SH-SY5Y (cell line): ENCODE data around the gene SHTN1.

Experiments
- GATA2 ChIP-seq: IDR thresholded peaks from 2 replicates; pipeline ENCODE4 v1.6.1; 2011; ENCODE audit warnings: mild to moderate bottlenecking, low read depth, low read length
- GATA3 ChIP-seq: IDR thresholded peaks from 2 replicates; pipeline ENCODE4 v1.6.1; 2011; ENCODE audit warnings: low read depth, mild to moderate bottlenecking, low read length, moderate library complexity

SHTN1 gene

GRCh38 chr10:116877391-116877790, 127.6 kb downstream of the SHTN1 start:
- TF ChIP-seq GATA2, result no peak
- no peak for TF ChIP-seq GATA3

GRCh38 chr10:116875897-116876296, 129.1 kb downstream of the SHTN1 start:
- no peak for TF ChIP-seq GATA3
- no peak for TF ChIP-seq GATA2

GRCh38 chr10:116873134-116873533, 131.9 kb downstream of the SHTN1 start:
- TF ChIP-seq GATA2 (no peak), GATA3 (no peak)

GRCh38 chr10:116870949-116871348, 134.0 kb downstream of the SHTN1 start:
- TF ChIP-seq GATA3, result no peak
- TF ChIP-seq GATA2, result peak; percentile 56; the same call in 1 of the 2 replicates

GRCh38 chr10:116868722-116869121, 136.3 kb downstream of the SHTN1 start:
- TF ChIP-seq GATA2 (no peak), GATA3 (no peak)

GRCh38 chr10:116868198-116868676, 136.8 kb downstream of the SHTN1 start:
- TF ChIP-seq GATA3 (no peak), GATA2 (no peak)

- TF ChIP-seq GATA3 (peak; percentile 56), GATA2 (peak; percentile 16; the same call in 1 of the 2 replicates)
These were observed 137.9 kb downstream of the SHTN1 start for GRCh38 chr10:116866987-116867595.

- no peak for TF ChIP-seq GATA3
- TF ChIP-seq GATA2, result no peak
These were observed 138.9 kb downstream of the SHTN1 start for GRCh38 chr10:116866066-116866465.

GRCh38 chr10:116864436-116864835, 140.6 kb downstream of the SHTN1 start:
- TF ChIP-seq GATA3 (no peak), GATA2 (no peak)

- no peak for TF ChIP-seq GATA3
- no peak for TF ChIP-seq GATA2
These were observed 143.2 kb downstream of the SHTN1 start for GRCh38 chr10:116861796-116862195.

- TF ChIP-seq GATA3, result no peak
- no peak for TF ChIP-seq GATA2
These were observed 147.8 kb downstream of the SHTN1 start for GRCh38 chr10:116857156-116857555.

GRCh38 chr10:116853701-116854100, 151.3 kb downstream of the SHTN1 start:
- TF ChIP-seq GATA3 (no peak), GATA2 (no peak)

- TF ChIP-seq GATA2 (peak; percentile 14; the same call in 1 of the 2 replicates), GATA3 (peak; percentile 71; the same call in 1 of the 2 replicates)
These were observed 151.7 kb downstream of the SHTN1 start for GRCh38 chr10:116853287-116853686.

- TF ChIP-seq GATA3 (no peak), GATA2 (no peak)
These were observed 152.7 kb downstream of the SHTN1 start for GRCh38 chr10:116852246-116852645.

- TF ChIP-seq GATA3, result no peak
- TF ChIP-seq GATA2, result no peak
These were observed 154.9 kb downstream of the SHTN1 start for GRCh38 chr10:116850058-116850611.
